Gastrocnemius medialis (tissue), 4 donors: ENCODE results near the gene MARCHF11. TPM values are rescaled to one million over a fixed set of nuclear protein-coding genes. Genes with fewer than 3 reads are reported as not detected.

Experiments
- ATAC-seq, 2 donors: fragments of 150-250 bp; one replicate each; pipeline ENCODE4 v1.9.1; 2016
- DNase-seq, 2 donors: peaks; one replicate each; pipeline ENCODE4 v3.0.0-alpha.2; 2019
- H3K27ac ChIP-seq, 4 donors: fragments of 200-600 bp; sonication (generic); 1 replicate in 1 of 4; 2 replicates in 3 of 4; pipeline ENCODE4 v1.5.1; 2016 to 2018; ENCODE audit warnings: mild to moderate bottlenecking in 2 of 4, moderate library complexity in 1 of 4
- H3K27me3 ChIP-seq, 3 donors: fragments of 200-600 bp; sonication (generic) in 2 of 3; 1 replicate in 1 of 3; 2 replicates in 2 of 3; pipeline versions ENCODE4 v1.5.1 to v1.6.0; 2016 to 2019; ENCODE audit warnings: mild to moderate bottlenecking in 1 of 3, moderate library complexity in 1 of 3
- H3K36me3 ChIP-seq, 2 donors: fragments of 200-600 bp; sonication (generic) in 1 of 2; one replicate each; pipeline ENCODE4 v1.5.1; 2017 to 2018
- H3K4me1 ChIP-seq, 2 donors: fragments of 200-600 bp; sonication (generic) in 1 of 2; one replicate each; pipeline ENCODE4 v1.5.1; 2016 to 2017; ENCODE audit warnings: mild to moderate bottlenecking in 2 of 2
- H3K4me3 ChIP-seq, 4 donors: fragments of 200-600 bp; sonication (generic) in 3 of 4; 1 replicate in 1 of 4; 2 replicates in 3 of 4; pipeline ENCODE4 v1.5.1; 2016 to 2019; ENCODE audit warnings: mild to moderate bottlenecking in 2 of 4
- H3K9me3 ChIP-seq, 3 donors: fragments of 200-600 bp; sonication (generic) in 2 of 3; 1 replicate in 1 of 3; 2 replicates in 2 of 3; pipeline ENCODE4 v1.5.1; 2016 to 2019
- CTCF ChIP-seq, 5 experiments: fragments of 450-650 bp in 3 of 5; fragments of 200-600 bp in 2 of 5; sonication (generic) in 2 of 5; IDR thresholded peaks in 4 of 5; conservative IDR thresholded peaks in 1 of 5; 1 replicate in 4 of 5; 2 replicates in 1 of 5; pipeline ENCODE4 v1.5.1; 2016 to 2019; ENCODE audit warnings: antibody characterized with exemption in 5 of 5, mild to moderate bottlenecking in 3 of 5, moderate library complexity in 3 of 5
- POLR2A ChIP-seq, 2 donors: fragments of 450-650 bp; IDR thresholded peaks; one replicate each; pipeline ENCODE4 v1.6.1; 2017; ENCODE audit warnings: antibody characterized with exemption in 2 of 2, mild to moderate bottlenecking in 2 of 2, moderate library complexity in 2 of 2
- in situ Hi-C, 4 donors: fragments of 200-750 bp; cut with MboI; loops; one replicate each; pipeline versions ENCODE4 v1.15.0 to v1.8.0; 2017; ENCODE audit warnings: low sequenced_read_pairs in 4 of 4
- intact Hi-C: fragments of 100-400 bp; cut with DNase I; formaldehyde crosslinking; loops from one replicate; pipeline ENCODE4 v1.15.1; 2023; ENCODE audit warnings: low total_unique reads
- total RNA-seq, 4 donors: library from RNA; depleted of rRNA; stranded (reverse); fragments of >200 nt; gene quantifications; one replicate each; pipeline versions ENCODE4 v1.1.0 to v1.2.3, GENCODE V29; 2016

Gene MARCHF11
- total RNA-seq, 4 donors from 2014 or later = not detected

- intact Hi-C loops (no loop called here), in situ Hi-C loops (no loop called here)
- Histone ChIP-seq H3K27ac (no peak overlapping the region), H3K36me3 (no peaks in the 10 kb centered on the region), H3K4me1 (no peaks in the 10 kb centered on the region), H3K27me3 (no peaks in the 10 kb centered on the region), H3K4me3 (no peak overlapping the region), H3K9me3 (no peaks in the 10 kb centered on the region)
- ATAC-seq = no peak
- TF ChIP-seq POLR2A (IDR thresholded peaks at IDR 0.05) = no peak
- TF ChIP-seq CTCF (IDR thresholded peaks at IDR 0.05 in 4 of 5, conservative IDR thresholded peaks at IDR 0.05 in 1 of 5) = no peak
- no peak for DNase-seq
Observed at GRCh38 chr5:16115140-16115539, 64.5 kb downstream of the MARCHF11 start.

- Histone ChIP-seq H3K27ac (no peak overlapping the region), H3K36me3 (no peaks in the 10 kb centered on the region), H3K9me3 (no peaks in the 10 kb centered on the region), H3K27me3 (no peaks in the 10 kb centered on the region), H3K4me3 (no peak overlapping the region), H3K4me1 (no peaks in the 10 kb centered on the region)
- DNase-seq (no peak), ATAC-seq (no peak)
- intact Hi-C loops = no loop called here
- in situ Hi-C loops = no loop called here
- TF ChIP-seq POLR2A (IDR thresholded peaks at IDR 0.05) (no peak), CTCF (IDR thresholded peaks at IDR 0.05 in 4 of 5, conservative IDR thresholded peaks at IDR 0.05 in 1 of 5) (no peak)
Observed at GRCh38 chr5:16108418-16108817, 71.2 kb downstream of the MARCHF11 start.

DNA sequence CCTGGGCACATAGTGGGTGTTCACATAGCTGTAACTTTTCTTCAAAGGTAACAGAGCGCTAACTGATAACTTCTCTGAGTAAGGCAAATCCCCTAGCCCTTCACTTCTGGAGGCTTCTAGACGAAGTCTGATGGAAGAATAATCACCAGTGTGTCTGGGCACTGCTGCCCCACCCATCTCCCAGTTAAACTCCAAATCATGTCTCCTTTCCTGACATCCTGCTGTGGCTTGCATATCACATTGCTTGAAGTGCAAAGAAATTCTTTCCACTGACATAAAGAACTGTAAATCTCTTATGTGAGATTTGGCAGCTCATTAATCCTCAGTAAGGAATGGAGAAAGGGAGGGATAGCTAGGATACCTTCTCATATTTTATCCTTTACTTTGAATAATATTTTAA, 74.6 kb downstream of the MARCHF11 start:
- DNase-seq (no peak), ATAC-seq (no peak)
- H3K27me3 ChIP-seq = no peaks in the 10 kb centered on the region
- H3K9me3 ChIP-seq = no peaks in the 10 kb centered on the region
- H3K4me1 ChIP-seq = no peaks in the 10 kb centered on the region
- intact Hi-C loops = no loop called here
- TF ChIP-seq CTCF (IDR thresholded peaks at IDR 0.05 in 4 of 5, conservative IDR thresholded peaks at IDR 0.05 in 1 of 5) = no peak
- no peak for TF ChIP-seq POLR2A (IDR thresholded peaks at IDR 0.05)
- no peak overlapping the region for H3K4me3 ChIP-seq
- no peaks in the 10 kb centered on the region for H3K36me3 ChIP-seq
- in situ Hi-C loops = no loop called here
- no peak overlapping the region for H3K27ac ChIP-seq

DNA sequence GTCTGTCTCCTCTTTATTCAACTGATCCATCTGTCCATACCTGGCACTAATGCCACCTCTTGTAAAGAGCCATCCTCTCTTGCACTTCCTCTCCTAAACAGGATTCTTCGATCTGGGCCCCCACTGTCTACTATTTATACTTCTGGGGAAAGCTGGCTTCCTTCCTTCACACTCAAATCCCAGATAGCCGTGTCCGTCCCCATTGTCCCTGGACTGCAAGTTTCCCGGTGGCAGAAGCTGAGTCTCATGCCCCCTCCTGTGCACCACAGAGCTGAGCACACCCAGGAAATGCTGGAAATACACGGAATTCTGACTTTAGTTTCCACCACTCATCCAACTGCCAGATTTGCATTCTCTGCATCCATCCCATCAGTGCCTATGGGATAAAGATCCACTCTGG, 84.0 kb downstream of the MARCHF11 start:
- ATAC-seq = no peak
- no peaks in the 10 kb centered on the region for H3K27me3 ChIP-seq
- TF ChIP-seq CTCF (IDR thresholded peaks at IDR 0.05 in 4 of 5, conservative IDR thresholded peaks at IDR 0.05 in 1 of 5) = no peak
- TF ChIP-seq POLR2A (IDR thresholded peaks at IDR 0.05) = no peak
- no peaks in the 10 kb centered on the region for H3K9me3 ChIP-seq
- intact Hi-C loops (no loop called here), in situ Hi-C loops (no loop called here)
- no peaks in the 10 kb centered on the region for H3K36me3 ChIP-seq
- no peak for DNase-seq
- no peaks in the 10 kb centered on the region for H3K4me1 ChIP-seq
- no peak overlapping the region for H3K4me3 ChIP-seq
- H3K27ac ChIP-seq = no peak overlapping the region

DNA sequence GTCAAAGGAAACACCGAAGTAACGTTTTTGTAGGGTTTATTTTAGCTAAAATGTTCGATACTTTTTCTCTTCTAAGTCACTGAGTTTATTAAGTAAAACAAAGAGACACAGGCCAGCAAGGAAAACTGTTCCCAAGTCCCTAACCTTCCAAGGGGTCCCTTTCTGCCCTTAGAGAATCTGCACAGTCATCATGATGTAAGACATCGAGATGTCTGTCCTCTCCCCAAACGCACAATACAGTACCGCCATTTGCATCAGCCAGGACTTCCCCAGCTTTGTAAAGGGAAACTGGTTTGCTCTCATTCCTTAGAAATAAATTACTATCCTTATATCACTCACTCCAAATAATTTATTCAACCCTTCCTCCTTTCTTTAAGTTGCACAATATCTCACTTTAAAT, 89.3 kb downstream of the MARCHF11 start:
- TF ChIP-seq POLR2A (IDR thresholded peaks at IDR 0.05) = no peak
- no peak for TF ChIP-seq CTCF (IDR thresholded peaks at IDR 0.05 in 4 of 5, conservative IDR thresholded peaks at IDR 0.05 in 1 of 5)
- Histone ChIP-seq H3K4me1 (no peaks in the 10 kb centered on the region), H3K27me3 (no peaks in the 10 kb centered on the region), H3K4me3 (no peak overlapping the region), H3K36me3 (no peaks in the 10 kb centered on the region), H3K9me3 (no peaks in the 10 kb centered on the region), H3K27ac (no peak overlapping the region)
- no peak for DNase-seq
- intact Hi-C loops = no loop called here
- in situ Hi-C loops = no loop called here
- no peak for ATAC-seq
